Fibroblast of mammary gland (primary cell): ENCODE data around the gene BASP1.

Source experiments
- DNase-seq: peaks from one replicate; pipeline ENCODE4 v3.0.0-alpha.2; 2010; ENCODE audit warnings: low read depth
- H3K4me3 ChIP-seq: 2 replicates; pipeline ENCODE4 v1.5.1; 2011; ENCODE audit warnings: low read depth, mild to moderate bottlenecking, low read length, moderate library complexity; ENCODE audit not compliant: control insufficient read depth
- CTCF ChIP-seq: conservative IDR thresholded peaks from 2 replicates; pipeline ENCODE4 v1.5.1; 2011; ENCODE audit warnings: low read depth, low read length, inconsistent platforms; ENCODE audit not compliant: control insufficient read depth, insufficient read depth

BASP1 gene

DNA sequence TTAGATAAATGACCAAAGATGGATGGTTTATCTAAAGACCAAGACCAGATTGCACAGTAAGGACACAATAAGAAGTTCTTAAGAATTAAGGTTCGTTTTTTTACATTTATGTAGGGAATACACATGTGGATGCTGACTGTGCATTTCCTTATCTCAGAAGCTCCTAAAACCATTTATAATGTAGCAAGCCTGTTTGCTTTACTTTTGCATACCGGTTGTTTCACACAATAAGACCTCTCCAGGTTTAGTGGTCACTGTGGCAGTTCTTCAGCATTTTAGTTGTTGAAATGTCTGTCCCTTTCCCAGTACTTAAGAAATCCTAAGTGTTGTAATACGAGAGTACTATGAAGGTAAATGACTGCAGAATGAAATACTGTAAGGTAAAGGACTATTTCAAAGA lies 43.6 kb downstream of the BASP1 start:
- no peak for DNase-seq
- no peak for TF ChIP-seq CTCF
- no peak overlapping the region for H3K4me3 ChIP-seq

GRCh38 chr5:17265041-17265440 lies 47.6 kb downstream of the BASP1 start:
- H3K4me3 ChIP-seq: no peak overlapping the region
- TF ChIP-seq CTCF: no peak
- DNase-seq: no peak

- TF ChIP-seq CTCF: no peak
- DNase-seq: peak; percentile 66
- no peak overlapping the region for H3K4me3 ChIP-seq
These were observed 49.7 kb downstream of the BASP1 start for GRCh38 chr5:17267106-17267505.

DNA sequence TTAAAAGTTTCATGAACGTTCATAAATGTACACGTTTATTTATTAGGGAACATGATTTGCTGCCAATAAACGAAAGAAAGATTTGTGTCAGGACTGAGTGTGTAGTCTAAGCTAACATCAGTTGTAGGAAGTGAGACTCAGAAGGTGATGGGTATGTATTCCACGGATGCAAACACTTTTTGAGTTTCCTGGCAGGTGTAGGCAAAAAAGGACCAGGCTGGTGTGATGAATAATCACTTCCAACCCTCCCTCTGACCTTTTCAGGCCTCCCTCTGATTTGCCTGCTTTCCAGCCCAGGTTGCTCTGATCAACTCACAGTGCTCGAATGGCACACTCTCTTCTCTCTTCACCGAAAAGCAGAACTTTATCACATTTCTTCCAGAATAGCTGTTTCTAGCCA lies 51.8 kb downstream of the BASP1 start:
- no peak for TF ChIP-seq CTCF
- DNase-seq: no peak
- H3K4me3 ChIP-seq: no peak overlapping the region

GRCh38 chr5:17272111-17272510 lies 54.7 kb downstream of the BASP1 start:
- no peak overlapping the region for H3K4me3 ChIP-seq
- DNase-seq: no peak
- no peak for TF ChIP-seq CTCF

- no peak for DNase-seq
- no peak for TF ChIP-seq CTCF
- H3K4me3 ChIP-seq: no peak overlapping the region
These were observed 58.1 kb downstream of the BASP1 start for GRCh38 chr5:17275289-17276158.
